ENCODE measurements around the gene CAPG.

- TF ChIP-seq POLR2A (IDR thresholded peaks at IDR 0.05; ENCODE audit: low read depth, low read length) (no peak), POLR2AphosphoS5 (IDR thresholded peaks at IDR 0.05; ENCODE audit: low read depth, low read length) (no peak)
Observed at GRCh38 chr2:85347599-85347998, 62.6 kb downstream of the CAPG start.

Data from GM12891 (cell line).